HCT116 (cell line): ENCODE data around the gene MGST2.

Experiments used
- ATF3 ChIP-seq: IDR thresholded peaks from 2 replicates; pipeline ENCODE4 v1.6.1; 2012
- CEBPB ChIP-seq: IDR thresholded peaks from 2 replicates; pipeline ENCODE4 v1.6.1; 2012; ENCODE audit warnings: low read depth
- CTCF ChIP-seq, 3 experiments: fragments of 200-600 bp in 1 of 3; sonication (generic) in 1 of 3; IDR thresholded peaks in 2 of 3; conservative IDR thresholded peaks in 1 of 3; 2 replicates each; pipeline ENCODE4 v1.5.1; 2012 to 2017; ENCODE audit warnings: low read depth in 2 of 3, low read length in 2 of 3, antibody characterized with exemption in 1 of 3, borderline replicate concordance in 1 of 3, control low read depth in 1 of 3, mild to moderate bottlenecking in 1 of 3, mixed read lengths in 1 of 3, mixed run types in 1 of 3, moderate library complexity in 1 of 3; ENCODE audit not compliant: insufficient read depth in 1 of 3
- ELF1 ChIP-seq: IDR thresholded peaks from 2 replicates; pipeline ENCODE4 v1.6.1; 2012; ENCODE audit warnings: low read depth, borderline replicate concordance
- EZH2 ChIP-seq: fragments of 200-600 bp; sonication (generic); IDR thresholded peaks from 2 replicates; pipeline ENCODE4 v1.6.1; 2017; ENCODE audit warnings: antibody characterized with exemption, mixed run types
- MAX ChIP-seq: IDR thresholded peaks from 2 replicates; pipeline ENCODE4 v1.6.1; 2012
- POLR2A ChIP-seq: IDR thresholded peaks from 2 replicates; pipeline ENCODE4 v1.7.0; 2011; ENCODE audit warnings: borderline replicate concordance; ENCODE audit not compliant: insufficient read depth, insufficient read length; ENCODE audit errors: extremely low read depth
- POLR2AphosphoS5 ChIP-seq: IDR thresholded peaks from 2 replicates; pipeline ENCODE4 v1.6.1; 2011; ENCODE audit warnings: mild to moderate bottlenecking, low read depth, low read length, moderate library complexity
- REST ChIP-seq: IDR thresholded peaks from 2 replicates; pipeline ENCODE4 v1.6.1; 2012; ENCODE audit warnings: low read depth
- SIN3A ChIP-seq: IDR thresholded peaks from 2 replicates; pipeline ENCODE4 v1.6.1; 2012; ENCODE audit warnings: low read depth
- SP1 ChIP-seq: IDR thresholded peaks from 2 replicates; pipeline ENCODE4 v1.6.1; 2012; ENCODE audit warnings: low read depth
- SRF ChIP-seq: IDR thresholded peaks from 2 replicates; pipeline ENCODE4 v1.6.1; 2012; ENCODE audit warnings: low read depth
- ZNF274 ChIP-seq: fragments of 200-500 bp; sonication (Bioruptor generic); IDR thresholded peaks from 2 replicates; pipeline ENCODE4 v1.6.1; 2014; ENCODE audit warnings: mild to moderate bottlenecking, low read depth, low read length, inconsistent platforms

- no peak for TF ChIP-seq EZH2
- TF ChIP-seq ZNF274, result no peak
- peak; percentile 42 to 74 (median 71); a peak in 5 of 6 replicates for TF ChIP-seq CTCF (IDR thresholded peaks at IDR 0.05 in 2 of 3, conservative IDR thresholded peaks at IDR 0.05 in 1 of 3; ENCODE audit: borderline replicate concordance in 1 of 3, insufficient read depth in 1 of 3, low read depth in 2 of 3, low read length in 2 of 3)
- no peak for TF ChIP-seq MAX
- TF ChIP-seq SIN3A, result no peak
- TF ChIP-seq ATF3, result no peak
- no peak for TF ChIP-seq POLR2AphosphoS5
- TF ChIP-seq POLR2A, result no peak
- TF ChIP-seq SP1, result no peak
- TF ChIP-seq SRF, result no peak
- TF ChIP-seq REST, result no peak
- no peak; the same call in 1 of the 2 replicates for TF ChIP-seq ELF1
- TF ChIP-seq CEBPB, result no peak
Measured at GRCh38 chr4:139617702-139618490, 47.7 kb upstream of the MGST2 start.
